DOHH2 (cell line): Measurements from ENCODE around the gene LIF.
"Not testable (repeated sequence)": the region's sequence is repeated elsewhere in the genome, so short reads cannot be mapped to it uniquely, and the experiment has no call there.

ENCODE experiments used
- H3F3A ChIP-seq: fragments of 200-600 bp; sonication (generic), shearing (Covaris generic); 2 replicates; pipeline ENCODE4 v1.6.0; 2016; ENCODE audit warnings: antibody characterized with exemption, mild to moderate bottlenecking; ENCODE audit not compliant: control insufficient read depth, insufficient read depth
- H3K27ac ChIP-seq: fragments of 200-600 bp; sonication (generic); 2 replicates; pipeline ENCODE4 v1.5.1; 2014; ENCODE audit warnings: low read depth, mild to moderate bottlenecking, low read length, moderate library complexity
- H3K27me3 ChIP-seq: fragments of 200-600 bp; sonication (generic); 2 replicates; pipeline ENCODE4 v1.6.1; 2014; ENCODE audit warnings: mild to moderate bottlenecking, low read length, mixed read lengths; ENCODE audit not compliant: control insufficient read depth
- H3K36me3 ChIP-seq: fragments of 200-600 bp; sonication (generic); 2 replicates; pipeline ENCODE4 v1.6.1; 2014; ENCODE audit warnings: mild to moderate bottlenecking, low read length, moderate library complexity, mixed read lengths; ENCODE audit not compliant: control insufficient read depth
- H3K4me1 ChIP-seq: fragments of 200-600 bp; sonication (generic); 2 replicates; pipeline ENCODE4 v1.6.1; 2014; ENCODE audit warnings: mild to moderate bottlenecking, low read length, mixed read lengths; ENCODE audit not compliant: control insufficient read depth
- H3K4me2 ChIP-seq: fragments of 200-600 bp; sonication (generic); 2 replicates; pipeline ENCODE4 v1.6.0; 2014; ENCODE audit warnings: mild to moderate bottlenecking, low read length, moderate library complexity
- H3K4me3 ChIP-seq: fragments of 200-600 bp; sonication (generic); 2 replicates; pipeline ENCODE4 v1.5.1; 2014; ENCODE audit warnings: mild to moderate bottlenecking, low read length, mixed read lengths
- H3K79me2 ChIP-seq: fragments of 200-600 bp; sonication (generic); 2 replicates; pipeline ENCODE4 v1.6.1; 2014; ENCODE audit warnings: mild to moderate bottlenecking, low read length, mixed read lengths; ENCODE audit not compliant: control insufficient read depth
- H3K9me2 ChIP-seq: fragments of 200-600 bp; sonication (generic); replicated peaks from 2 replicates; pipeline ENCODE4 v1.6.1; 2014; ENCODE audit warnings: mild to moderate bottlenecking, low read length, mixed read lengths; ENCODE audit not compliant: control insufficient read depth
- H3K9me3 ChIP-seq: fragments of 200-600 bp; sonication (generic); 2 replicates; pipeline ENCODE4 v1.6.1; 2014; ENCODE audit warnings: antibody characterized with exemption, low read length, mixed read lengths; ENCODE audit not compliant: control insufficient read depth, insufficient read depth
- H4K20me1 ChIP-seq: fragments of 200-600 bp; sonication (generic); 2 replicates; pipeline ENCODE4 v1.6.0; 2014; ENCODE audit warnings: low read depth, mild to moderate bottlenecking, antibody characterized with exemption, low read length, moderate library complexity; ENCODE audit not compliant: control insufficient read depth, insufficient read depth
- EZH2phosphoT487 ChIP-seq: fragments of 200-600 bp; sonication (generic); IDR thresholded peaks from 2 replicates; pipeline ENCODE4 v1.6.1; 2017; ENCODE audit warnings: borderline replicate concordance, mild to moderate bottlenecking, antibody characterized with exemption, low read length, moderate library complexity, mixed read lengths
- TF ChIP-seq, protein P1 (sequence below): fragments of 200-600 bp; sonication (generic); IDR thresholded peaks from one replicate; pipeline ENCODE4 v1.5.1; 2014; ENCODE audit warnings: antibody characterized with exemption, mild to moderate bottlenecking, low read depth, low read length; ENCODE audit not compliant: poor library complexity, severe bottlenecking

LIF gene

DNA sequence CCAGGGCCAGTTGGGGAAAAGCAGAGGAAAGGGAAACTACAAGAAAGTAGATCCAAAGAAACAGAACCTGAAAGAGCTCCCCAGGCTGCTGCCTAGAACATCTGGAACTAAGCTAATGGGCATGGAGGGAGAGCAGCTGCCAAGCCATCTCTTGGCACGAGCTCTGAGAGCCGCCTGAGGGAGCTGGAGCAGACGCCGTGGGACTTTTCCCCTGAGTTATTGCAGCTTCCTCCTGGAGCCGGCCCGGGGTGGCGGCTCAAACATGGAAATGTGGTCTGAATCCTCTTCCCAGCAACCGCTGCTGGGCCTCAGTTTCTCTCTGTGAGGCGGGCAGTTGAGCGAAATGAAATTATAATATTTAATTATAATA lies 41.8 kb downstream of the LIF start:
- H3K4me3 ChIP-seq = no peak overlapping the region
- H3K9me3 ChIP-seq = no peaks in the 10 kb centered on the region
- no peak overlapping the region for H3K27ac ChIP-seq

DNA sequence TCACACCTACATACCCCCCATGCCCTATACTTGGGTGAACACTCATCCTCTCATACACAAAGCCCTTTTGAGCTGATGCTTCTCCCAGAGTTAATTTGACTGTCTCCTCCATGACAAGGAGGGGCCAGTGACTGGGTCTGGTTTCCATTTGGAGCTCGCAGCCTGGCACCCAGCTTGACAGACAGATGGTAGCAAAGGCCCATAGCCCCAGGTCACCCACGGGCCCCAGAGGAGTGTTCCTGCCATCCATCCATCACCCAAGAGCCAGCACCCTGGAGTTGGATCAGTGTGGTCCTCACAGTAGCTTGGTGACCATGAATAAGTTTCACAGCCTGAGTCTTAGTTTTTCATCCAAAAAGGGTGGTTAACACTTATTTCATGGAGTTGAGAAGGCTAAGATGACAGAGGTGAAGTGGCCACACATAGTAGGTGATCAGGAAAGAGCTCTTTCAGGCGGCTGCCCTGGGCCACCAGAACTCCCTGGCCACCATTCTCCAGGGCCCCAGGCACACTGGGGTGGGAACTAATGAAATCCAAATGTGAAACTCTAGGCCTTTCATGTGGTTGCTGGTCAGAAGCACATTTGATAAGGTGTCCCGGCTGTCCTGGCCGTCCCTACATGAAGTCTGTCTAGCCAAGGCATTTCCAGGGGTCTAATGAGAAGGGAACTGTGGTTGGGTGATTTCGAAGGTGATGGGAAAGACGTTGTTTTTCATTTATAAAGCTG lies 42.4 kb downstream of the LIF start:
- H4K20me1 ChIP-seq = no peaks in the 10 kb centered on the region
- no peaks in the 10 kb centered on the region for H3F3A ChIP-seq
- no peaks in the 10 kb centered on the region for H3K27me3 ChIP-seq
- no peak overlapping the region for H3K4me3 ChIP-seq
- H3K9me3 ChIP-seq = no peaks in the 10 kb centered on the region
- H3K4me2 ChIP-seq = no peak overlapping the region
- H3K79me2 ChIP-seq = no peaks in the 10 kb centered on the region
- no peak for TF ChIP-seq EZH2phosphoT487
- TF ChIP-seq, protein P1, sequence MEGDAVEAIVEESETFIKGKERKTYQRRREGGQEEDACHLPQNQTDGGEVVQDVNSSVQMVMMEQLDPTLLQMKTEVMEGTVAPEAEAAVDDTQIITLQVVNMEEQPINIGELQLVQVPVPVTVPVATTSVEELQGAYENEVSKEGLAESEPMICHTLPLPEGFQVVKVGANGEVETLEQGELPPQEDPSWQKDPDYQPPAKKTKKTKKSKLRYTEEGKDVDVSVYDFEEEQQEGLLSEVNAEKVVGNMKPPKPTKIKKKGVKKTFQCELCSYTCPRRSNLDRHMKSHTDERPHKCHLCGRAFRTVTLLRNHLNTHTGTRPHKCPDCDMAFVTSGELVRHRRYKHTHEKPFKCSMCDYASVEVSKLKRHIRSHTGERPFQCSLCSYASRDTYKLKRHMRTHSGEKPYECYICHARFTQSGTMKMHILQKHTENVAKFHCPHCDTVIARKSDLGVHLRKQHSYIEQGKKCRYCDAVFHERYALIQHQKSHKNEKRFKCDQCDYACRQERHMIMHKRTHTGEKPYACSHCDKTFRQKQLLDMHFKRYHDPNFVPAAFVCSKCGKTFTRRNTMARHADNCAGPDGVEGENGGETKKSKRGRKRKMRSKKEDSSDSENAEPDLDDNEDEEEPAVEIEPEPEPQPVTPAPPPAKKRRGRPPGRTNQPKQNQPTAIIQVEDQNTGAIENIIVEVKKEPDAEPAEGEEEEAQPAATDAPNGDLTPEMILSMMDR = no peak
- H3K36me3 ChIP-seq = no peaks in the 10 kb centered on the region
- no peaks in the 10 kb centered on the region for H3K9me2 ChIP-seq
- no peak overlapping the region for H3K27ac ChIP-seq
- no peaks in the 10 kb centered on the region for H3K4me1 ChIP-seq

More for the DNA sequence above, 41.8 kb downstream of the LIF start:
- Histone ChIP-seq H3K27me3 (no peaks in the 10 kb centered on the region), H3K79me2 (no peaks in the 10 kb centered on the region), H3K36me3 (no peaks in the 10 kb centered on the region), H3K4me1 (no peaks in the 10 kb centered on the region), H3K4me2 (no peak overlapping the region), H4K20me1 (no peaks in the 10 kb centered on the region), H3K9me2 (no peaks in the 10 kb centered on the region), H3F3A (no peaks in the 10 kb centered on the region)
- TF ChIP-seq EZH2phosphoT487 = no peak
- TF ChIP-seq, protein P1 = no peak

DNA sequence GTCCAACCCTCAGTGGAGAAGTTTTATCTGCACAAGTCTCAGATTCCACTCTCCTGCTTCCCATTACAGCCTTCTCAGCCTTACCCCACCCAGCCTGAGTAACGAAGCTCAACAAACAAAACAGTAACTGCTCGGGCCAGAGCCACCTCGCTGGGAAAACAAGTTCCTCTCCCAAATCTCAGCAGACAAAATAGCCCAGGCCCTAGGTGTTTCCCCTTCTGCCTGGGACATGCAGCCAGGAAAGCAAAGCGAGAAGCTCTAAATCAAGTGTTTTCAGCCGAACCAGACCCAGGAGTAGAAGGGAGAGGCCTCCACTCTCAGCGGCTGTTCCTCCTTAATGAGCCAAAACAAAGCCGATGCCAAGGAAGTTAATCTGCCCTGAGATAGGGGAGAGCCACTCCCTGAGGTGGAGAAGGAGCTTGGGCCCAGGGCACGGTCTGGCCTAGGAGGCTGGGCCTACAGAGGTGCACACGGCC lies 44.0 kb downstream of the LIF start:
- no peak overlapping the region for H3K4me2 ChIP-seq
- H3K9me3 ChIP-seq = no peaks in the 10 kb centered on the region
- H3K36me3 ChIP-seq = no peaks in the 10 kb centered on the region
- no peaks in the 10 kb centered on the region for H3K27me3 ChIP-seq
- H3K27ac ChIP-seq = no peak overlapping the region
- H3K4me3 ChIP-seq = no peak overlapping the region
- H3F3A ChIP-seq = no peaks in the 10 kb centered on the region
- no peaks in the 10 kb centered on the region for H4K20me1 ChIP-seq
- H3K79me2 ChIP-seq = no peaks in the 10 kb centered on the region
- no peaks in the 10 kb centered on the region for H3K4me1 ChIP-seq
- no peaks in the 10 kb centered on the region for H3K9me2 ChIP-seq
- TF ChIP-seq, protein P1 = no peak
- TF ChIP-seq EZH2phosphoT487 = no peak

DNA sequence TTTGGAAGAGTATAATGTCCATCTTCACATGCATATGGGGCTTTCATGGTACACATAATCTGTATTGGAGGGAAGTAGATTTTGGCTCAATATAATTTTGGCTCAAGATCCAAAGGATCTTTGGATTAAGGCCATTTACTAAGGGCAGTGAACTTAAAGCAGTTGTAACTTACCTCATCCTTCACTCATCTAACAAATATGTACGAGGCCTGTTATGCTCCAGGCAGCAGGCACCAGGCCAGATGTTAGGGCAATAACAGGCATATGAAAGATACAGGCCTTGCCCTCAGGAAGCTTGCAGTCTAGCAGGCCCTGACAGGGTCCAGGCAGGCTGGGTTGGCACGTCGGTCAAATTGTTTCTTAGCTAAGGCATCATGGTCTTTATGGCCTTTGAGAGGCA lies 44.6 kb downstream of the LIF start:
- H3K79me2 ChIP-seq = no peaks in the 10 kb centered on the region
- H3K27ac ChIP-seq = no peak overlapping the region
- H4K20me1 ChIP-seq = no peaks in the 10 kb centered on the region
- peaks cover 3% of the 10 kb centered on the region for H3K4me1 ChIP-seq
- no peaks in the 10 kb centered on the region for H3K9me2 ChIP-seq
- no peaks in the 10 kb centered on the region for H3F3A ChIP-seq
- no peak overlapping the region for H3K4me3 ChIP-seq
- no peak overlapping the region for H3K4me2 ChIP-seq
- no peaks in the 10 kb centered on the region for H3K9me3 ChIP-seq
- H3K36me3 ChIP-seq = no peaks in the 10 kb centered on the region
- no peaks in the 10 kb centered on the region for H3K27me3 ChIP-seq
- no peak for TF ChIP-seq EZH2phosphoT487
- TF ChIP-seq, protein P1 = no peak

DNA sequence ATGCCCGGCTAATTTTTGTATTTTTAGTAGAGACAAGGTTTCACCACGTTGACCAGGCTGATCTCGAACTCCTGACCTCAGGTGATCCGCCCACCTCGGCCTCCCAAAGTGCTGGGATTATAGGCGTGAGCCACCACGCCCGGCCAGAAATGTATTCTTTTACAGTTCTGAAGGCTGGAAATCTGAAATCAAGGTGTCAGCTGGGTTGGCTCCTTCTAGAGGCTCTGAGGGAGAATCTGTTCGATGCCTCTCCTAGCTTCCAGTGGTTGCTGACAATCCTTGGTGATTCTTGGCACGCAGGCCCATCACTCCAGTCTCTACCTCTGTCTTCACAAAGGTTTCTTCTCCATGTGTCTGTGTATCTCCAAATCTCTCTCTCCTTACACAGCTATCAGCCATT lies 45.7 kb downstream of the LIF start:
- not testable (repeated sequence) for H3K79me2 ChIP-seq, H3K9me2 ChIP-seq, H3F3A ChIP-seq, H4K20me1 ChIP-seq, H3K4me3 ChIP-seq, H3K27ac ChIP-seq, H3K4me2 ChIP-seq, H3K9me3 ChIP-seq, H3K27me3 ChIP-seq, H3K36me3 ChIP-seq
- H3K4me1 ChIP-seq = peaks cover 13% of the 10 kb centered on the region
